GM21825 (cell line): ENCODE results near the gene RNF181.
"Not testable (repeated sequence)": the region's sequence is repeated elsewhere in the genome, so short reads cannot be mapped to it uniquely, and the experiment has no call there.

Source experiments
- ATAC-seq: cut with Tn5 transposase; IDR thresholded peaks from one replicate; pipeline ENCODE4 v1.9.1; 2021; ENCODE audit warnings: mild to moderate bottlenecking, moderate library complexity; ENCODE audit not compliant: unreplicated experiment

RNF181 gene

GRCh38 chr2:85577063-85577385 is 18.5 kb upstream of the RNF181 start:
- ATAC-seq, result no peak

GRCh38 chr2:85577386-85578242 is 17.9 kb upstream of the RNF181 start, which contains the start of gene VAMP8:
Gene VAMP8 (plus strand): TSS chr2:85577586. CDS start chr2:85577647, 61 bp downstream.
- ATAC-seq, result peak; percentile 60

- peak; percentile 46 for ATAC-seq
Observed at GRCh38 chr2:85578243-85579180, 17.0 kb upstream of the RNF181 start.

- no peak for ATAC-seq
Observed at GRCh38 chr2:85579266-85579935, 16.1 kb upstream of the RNF181 start.

GRCh38 chr2:85580206-85580605 is 15.3 kb upstream of the RNF181 start:
- no peak for ATAC-seq

GRCh38 chr2:85582492-85582891 is 13.1 kb upstream of the RNF181 start:
- ATAC-seq, result no peak

- no peak for ATAC-seq
Observed at GRCh38 chr2:85583667-85584353, 11.7 kb upstream of the RNF181 start.

- peak; percentile 58 for ATAC-seq
Observed at GRCh38 chr2:85584354-85584856, 11.1 kb upstream of the RNF181 start, which contains the start of gene VAMP5. Gene VAMP5 (plus strand): TSS chr2:85584431. CDS start chr2:85584491, 60 bp downstream.

- peak; percentile 57 for ATAC-seq
Observed at GRCh38 chr2:85584857-85585780, 10.4 kb upstream of the RNF181 start.

GRCh38 chr2:85585781-85586105 is 9.8 kb upstream of the RNF181 start:
- no peak for ATAC-seq

- no peak for ATAC-seq
Observed at GRCh38 chr2:85588236-85588635, 7.3 kb upstream of the RNF181 start.

GRCh38 chr2:85588645-85589044 is 6.9 kb upstream of the RNF181 start:
- ATAC-seq, result no peak

GRCh38 chr2:85589181-85589580 is 6.4 kb upstream of the RNF181 start:
- ATAC-seq, result no peak

- ATAC-seq, result no peak
Observed at GRCh38 chr2:85589982-85590791, 5.4 kb upstream of the RNF181 start.

- no peak for ATAC-seq
Observed at GRCh38 chr2:85590950-85591349, 4.6 kb upstream of the RNF181 start.

GRCh38 chr2:85591563-85591962 is 4.0 kb upstream of the RNF181 start:
- no peak for ATAC-seq

GRCh38 chr2:85592299-85592698 is 3.2 kb upstream of the RNF181 start:
- not testable (repeated sequence) for ATAC-seq

GRCh38 chr2:85593023-85593422 is 2.5 kb upstream of the RNF181 start:
- ATAC-seq, result no peak
